Activated CD4-positive, alpha-beta T cell treated with anti-CD3 and anti-CD28 coated beads for 24 hours (primary cell): Measurements from ENCODE around the gene QTRT2.

Experiments used
- DNase-seq, 2 donors: peaks; one replicate each; pipeline ENCODE4 v3.0.0-alpha.2; 2020; ENCODE audit warnings: low read depth in 2 of 2

QTRT2 gene

GRCh38 chr3:114078126-114078525, 21.6 kb downstream of the QTRT2 start:
- DNase-seq = no peak

GRCh38 chr3:114079761-114080160, 23.2 kb downstream of the QTRT2 start:
- no peak for DNase-seq

GRCh38 chr3:114080201-114080600, 23.7 kb downstream of the QTRT2 start:
- no peak for DNase-seq

- DNase-seq = no peak
Observed at GRCh38 chr3:114081037-114081436, 24.5 kb downstream of the QTRT2 start.

GRCh38 chr3:114083112-114083511, 26.6 kb downstream of the QTRT2 start:
- no peak for DNase-seq

GRCh38 chr3:114086356-114086755, 29.8 kb downstream of the QTRT2 start:
- no peak for DNase-seq

GRCh38 chr3:114089675-114090074, 33.1 kb downstream of the QTRT2 start:
- no peak for DNase-seq

- no peak for DNase-seq
Observed at GRCh38 chr3:114092151-114093015, 35.8 kb downstream of the QTRT2 start.

GRCh38 chr3:114093016-114093380, 36.5 kb downstream of the QTRT2 start:
- no peak for DNase-seq

GRCh38 chr3:114093596-114093995, 37.1 kb downstream of the QTRT2 start:
- DNase-seq = no peak

GRCh38 chr3:114095796-114096195, 39.3 kb downstream of the QTRT2 start:
- DNase-seq = no peak

GRCh38 chr3:114101101-114101500, 44.6 kb downstream of the QTRT2 start:
- DNase-seq = no peak

GRCh38 chr3:114103181-114103580, 46.6 kb downstream of the QTRT2 start:
- DNase-seq = no peak

- DNase-seq = no peak
Observed at GRCh38 chr3:114103858-114104257, 47.3 kb downstream of the QTRT2 start.

- DNase-seq = no peak
Observed at GRCh38 chr3:114104414-114104813, 47.9 kb downstream of the QTRT2 start.

- DNase-seq = no peak
Observed at GRCh38 chr3:114108137-114108536, 51.6 kb downstream of the QTRT2 start.

GRCh38 chr3:114110439-114110838, 53.9 kb downstream of the QTRT2 start:
- no peak for DNase-seq

GRCh38 chr3:114111060-114111770, 54.7 kb downstream of the QTRT2 start:
- DNase-seq = no peak

- DNase-seq = no peak
Observed at GRCh38 chr3:114112696-114113095, 56.2 kb downstream of the QTRT2 start.

GRCh38 chr3:114114719-114115118, 58.2 kb downstream of the QTRT2 start:
- no peak for DNase-seq

GRCh38 chr3:114115143-114115542, 58.6 kb downstream of the QTRT2 start:
- DNase-seq = no peak

GRCh38 chr3:114119776-114120175, 63.2 kb downstream of the QTRT2 start:
- no peak for DNase-seq

GRCh38 chr3:114120211-114120610, 63.7 kb downstream of the QTRT2 start:
- no peak for DNase-seq
